Measurements from ENCODE around the gene SAG. TPM values are rescaled to one million over a fixed set of nuclear protein-coding genes. Genes with fewer than 3 reads are reported as not detected.

Gene SAG
- total and polyA plus RNA-seq, 8 donors: not detected

- 88 to 92% methylated on average over 6 of the region's 6 CpGs for WGBS, 2 donors
- TF ChIP-seq, protein P1, sequence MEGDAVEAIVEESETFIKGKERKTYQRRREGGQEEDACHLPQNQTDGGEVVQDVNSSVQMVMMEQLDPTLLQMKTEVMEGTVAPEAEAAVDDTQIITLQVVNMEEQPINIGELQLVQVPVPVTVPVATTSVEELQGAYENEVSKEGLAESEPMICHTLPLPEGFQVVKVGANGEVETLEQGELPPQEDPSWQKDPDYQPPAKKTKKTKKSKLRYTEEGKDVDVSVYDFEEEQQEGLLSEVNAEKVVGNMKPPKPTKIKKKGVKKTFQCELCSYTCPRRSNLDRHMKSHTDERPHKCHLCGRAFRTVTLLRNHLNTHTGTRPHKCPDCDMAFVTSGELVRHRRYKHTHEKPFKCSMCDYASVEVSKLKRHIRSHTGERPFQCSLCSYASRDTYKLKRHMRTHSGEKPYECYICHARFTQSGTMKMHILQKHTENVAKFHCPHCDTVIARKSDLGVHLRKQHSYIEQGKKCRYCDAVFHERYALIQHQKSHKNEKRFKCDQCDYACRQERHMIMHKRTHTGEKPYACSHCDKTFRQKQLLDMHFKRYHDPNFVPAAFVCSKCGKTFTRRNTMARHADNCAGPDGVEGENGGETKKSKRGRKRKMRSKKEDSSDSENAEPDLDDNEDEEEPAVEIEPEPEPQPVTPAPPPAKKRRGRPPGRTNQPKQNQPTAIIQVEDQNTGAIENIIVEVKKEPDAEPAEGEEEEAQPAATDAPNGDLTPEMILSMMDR (IDR thresholded peaks at IDR 0.05): no peak
- no peaks in the 10 kb centered on the region for H3K36me3 ChIP-seq
- H3K27ac ChIP-seq: no peak overlapping the region
- no peak overlapping the region for H3K4me3 ChIP-seq
- H3K9me3 ChIP-seq: no peaks in the 10 kb centered on the region
- DNase-seq (no peak), ATAC-seq (no peak), FAIRE-seq (no peak)
- intact Hi-C loops (cut with DNase I): no loop called here
- no peaks in the 10 kb centered on the region for H3K4me1 ChIP-seq
- no peaks in the 10 kb centered on the region for H3K27me3 ChIP-seq
Measured at GRCh38 chr2:233358947-233359346, 51.3 kb downstream of the SAG start.

GRCh38 chr2:233359823-233360222, 52.2 kb downstream of the SAG start:
- H3K9me3 ChIP-seq: no peaks in the 10 kb centered on the region
- H3K4me3 ChIP-seq: no peak overlapping the region
- no peaks in the 10 kb centered on the region for H3K4me1 ChIP-seq
- no peaks in the 10 kb centered on the region for H3K27me3 ChIP-seq
- FAIRE-seq (no peak), ATAC-seq (no peak), DNase-seq (no peak)
- TF ChIP-seq, protein P1 (IDR thresholded peaks at IDR 0.05): no peak
- no peaks in the 10 kb centered on the region for H3K36me3 ChIP-seq
- 88 to 94% methylated on average over 3 of the region's 3 CpGs for WGBS, 2 donors
- intact Hi-C loops (cut with DNase I): no loop called here
- no peak overlapping the region for H3K27ac ChIP-seq

DNA sequence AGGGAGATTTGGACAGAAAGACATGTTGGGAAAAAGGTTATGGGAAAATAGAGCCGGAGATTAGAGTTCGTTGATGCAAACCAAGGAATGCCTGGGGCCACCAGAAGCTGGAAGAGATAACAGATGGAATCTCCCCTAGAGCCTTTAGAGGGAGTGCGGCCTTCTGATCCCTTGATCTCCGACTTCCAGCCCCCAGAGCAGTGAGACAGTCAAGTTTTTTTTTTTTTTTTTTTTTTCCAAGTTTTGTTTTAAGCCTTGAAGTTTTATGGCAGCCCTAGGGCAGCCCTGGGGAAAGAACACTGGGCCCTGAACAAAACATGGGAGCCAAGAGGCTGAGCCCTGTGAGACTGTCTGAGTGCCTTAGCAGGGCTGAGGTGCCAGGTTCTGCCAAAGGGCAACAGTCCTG, 53.2 kb downstream of the SAG start:
- no peaks in the 10 kb centered on the region for H3K36me3 ChIP-seq
- H3K9me3 ChIP-seq: no peaks in the 10 kb centered on the region
- no peak for FAIRE-seq
- TF ChIP-seq, protein P1 (IDR thresholded peaks at IDR 0.05): no peak
- DNase-seq: no peak
- 91 to 97% methylated on average over 4 of the region's 4 CpGs for WGBS, 2 donors
- intact Hi-C loops (cut with DNase I): no loop called here
- H3K4me3 ChIP-seq: no peak overlapping the region
- no peaks in the 10 kb centered on the region for H3K27me3 ChIP-seq
- ATAC-seq: no peak
- no peak overlapping the region for H3K27ac ChIP-seq
- H3K4me1 ChIP-seq: no peaks in the 10 kb centered on the region

DNA sequence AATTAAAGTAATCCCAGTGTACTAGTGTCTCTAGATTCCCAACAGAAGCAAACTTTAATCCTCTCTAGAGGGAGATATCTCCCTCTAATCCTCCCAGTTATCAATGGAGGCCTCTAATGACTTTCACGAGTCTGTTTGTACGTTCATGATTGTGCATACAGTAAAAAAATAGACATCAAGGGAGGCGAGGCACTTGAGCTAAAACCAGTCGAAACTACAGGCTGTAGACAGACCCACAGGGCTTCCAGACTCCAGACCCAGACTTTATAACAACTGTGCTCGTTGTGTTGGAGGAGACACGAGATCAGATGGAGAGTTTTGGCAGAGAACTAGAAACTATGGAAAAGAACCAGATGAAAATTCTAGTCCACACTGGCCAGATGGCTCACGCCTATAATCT, 53.7 kb downstream of the SAG start:
- WGBS, 2 donors: 81 to 82% methylated on average over 7 of the region's 7 CpGs
- Histone ChIP-seq H3K9me3 (no peaks in the 10 kb centered on the region), H3K27ac (no peak overlapping the region), H3K27me3 (no peaks in the 10 kb centered on the region), H3K4me1 (no peaks in the 10 kb centered on the region), H3K4me3 (no peak overlapping the region), H3K36me3 (no peaks in the 10 kb centered on the region)
- TF ChIP-seq, protein P1 (IDR thresholded peaks at IDR 0.05): no peak
- DNase-seq: no peak
- no peak for FAIRE-seq
- intact Hi-C loops (cut with DNase I): no loop called here
- no peak for ATAC-seq

GRCh38 chr2:233362742-233363141, 55.1 kb downstream of the SAG start:
- 49 to 71% methylated on average over 2 of the region's 2 CpGs for WGBS, 2 donors
- DNase-seq (no peak), ATAC-seq (no peak), FAIRE-seq (no peak)
- intact Hi-C loops (cut with DNase I): no loop called here
- no peak overlapping the region for H3K27ac ChIP-seq
- TF ChIP-seq, protein P1 (IDR thresholded peaks at IDR 0.05): no peak
- no peak overlapping the region for H3K4me3 ChIP-seq
- no peaks in the 10 kb centered on the region for H3K9me3 ChIP-seq
- no peaks in the 10 kb centered on the region for H3K36me3 ChIP-seq
- no peaks in the 10 kb centered on the region for H3K4me1 ChIP-seq
- H3K27me3 ChIP-seq: no peaks in the 10 kb centered on the region
